ENCODE measurements around the gene SERPINE3.

The SERPINE3 gene

GRCh38 chr13:51326777-51327176 lies 12.7 kb upstream of the SERPINE3 start:
- no peak for DNase-seq (ENCODE audit: low read depth)
- H3K4me3 ChIP-seq (replicated peaks; ENCODE audit: low read depth, low read length): no peak overlapping the region
- TF ChIP-seq, protein P1, sequence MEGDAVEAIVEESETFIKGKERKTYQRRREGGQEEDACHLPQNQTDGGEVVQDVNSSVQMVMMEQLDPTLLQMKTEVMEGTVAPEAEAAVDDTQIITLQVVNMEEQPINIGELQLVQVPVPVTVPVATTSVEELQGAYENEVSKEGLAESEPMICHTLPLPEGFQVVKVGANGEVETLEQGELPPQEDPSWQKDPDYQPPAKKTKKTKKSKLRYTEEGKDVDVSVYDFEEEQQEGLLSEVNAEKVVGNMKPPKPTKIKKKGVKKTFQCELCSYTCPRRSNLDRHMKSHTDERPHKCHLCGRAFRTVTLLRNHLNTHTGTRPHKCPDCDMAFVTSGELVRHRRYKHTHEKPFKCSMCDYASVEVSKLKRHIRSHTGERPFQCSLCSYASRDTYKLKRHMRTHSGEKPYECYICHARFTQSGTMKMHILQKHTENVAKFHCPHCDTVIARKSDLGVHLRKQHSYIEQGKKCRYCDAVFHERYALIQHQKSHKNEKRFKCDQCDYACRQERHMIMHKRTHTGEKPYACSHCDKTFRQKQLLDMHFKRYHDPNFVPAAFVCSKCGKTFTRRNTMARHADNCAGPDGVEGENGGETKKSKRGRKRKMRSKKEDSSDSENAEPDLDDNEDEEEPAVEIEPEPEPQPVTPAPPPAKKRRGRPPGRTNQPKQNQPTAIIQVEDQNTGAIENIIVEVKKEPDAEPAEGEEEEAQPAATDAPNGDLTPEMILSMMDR (IDR thresholded peaks at IDR 0.05; ENCODE audit: low read length, missing control alignments): no peak

DNA sequence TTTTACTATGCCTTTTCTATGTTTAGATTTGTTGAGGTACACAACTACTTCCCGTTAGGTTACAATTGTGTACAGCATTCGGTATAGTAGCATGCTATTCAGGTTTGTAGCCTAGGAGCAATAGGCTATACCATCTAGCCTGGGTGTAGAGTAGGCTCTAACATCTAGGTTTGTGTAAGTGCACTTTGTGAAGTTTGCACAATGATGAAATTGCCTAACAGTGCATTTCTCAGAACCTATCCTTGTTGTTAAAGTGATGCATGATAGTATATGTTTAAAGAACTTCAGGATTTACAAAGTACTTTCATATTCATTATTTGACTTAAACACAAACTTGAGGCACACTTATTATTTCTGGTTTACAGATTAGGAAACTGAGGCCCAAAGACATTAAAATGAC lies 11.5 kb upstream of the SERPINE3 start:
- TF ChIP-seq, protein P1 (IDR thresholded peaks at IDR 0.05; ENCODE audit: low read length, missing control alignments): no peak
- H3K4me3 ChIP-seq (replicated peaks; ENCODE audit: low read depth, low read length): no peak overlapping the region
- no peak for DNase-seq (ENCODE audit: low read depth)

GRCh38 chr13:51328488-51328887 lies 11.0 kb upstream of the SERPINE3 start:
- no peak overlapping the region for H3K4me3 ChIP-seq (replicated peaks; ENCODE audit: low read depth, low read length)
- DNase-seq (ENCODE audit: low read depth): no peak
- TF ChIP-seq, protein P1 (IDR thresholded peaks at IDR 0.05; ENCODE audit: low read length, missing control alignments): no peak

- H3K4me3 ChIP-seq (replicated peaks; ENCODE audit: low read depth, low read length): no peak overlapping the region
- TF ChIP-seq, protein P1 (IDR thresholded peaks at IDR 0.05; ENCODE audit: low read length, missing control alignments): no peak
- no peak for DNase-seq (ENCODE audit: low read depth)
Observed at GRCh38 chr13:51329606-51330005, 9.9 kb upstream of the SERPINE3 start.

DNA sequence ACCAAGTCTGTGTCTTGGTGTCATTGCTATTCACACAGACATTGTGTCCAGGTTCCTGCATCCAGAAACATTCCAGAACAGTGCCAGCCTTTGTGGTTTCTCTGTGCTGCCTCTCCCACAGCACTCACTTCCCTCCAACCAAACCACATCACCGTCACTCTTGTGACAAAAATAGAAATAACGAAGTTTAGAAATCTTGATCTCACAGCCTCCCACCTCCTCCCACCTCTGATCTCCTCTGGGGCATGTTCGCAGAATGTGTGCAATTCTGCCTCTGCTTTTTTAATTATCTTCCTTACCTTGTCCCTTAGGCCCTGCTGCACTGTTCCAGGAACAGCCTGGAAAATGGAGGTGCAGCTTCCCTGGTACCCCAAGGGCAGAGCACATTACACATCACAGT lies 8.7 kb upstream of the SERPINE3 start:
- DNase-seq (ENCODE audit: low read depth): peak; percentile 70
- TF ChIP-seq, protein P1 (IDR thresholded peaks at IDR 0.05; ENCODE audit: low read length, missing control alignments): no peak
- no peak overlapping the region for H3K4me3 ChIP-seq (replicated peaks; ENCODE audit: low read depth, low read length)

DNA sequence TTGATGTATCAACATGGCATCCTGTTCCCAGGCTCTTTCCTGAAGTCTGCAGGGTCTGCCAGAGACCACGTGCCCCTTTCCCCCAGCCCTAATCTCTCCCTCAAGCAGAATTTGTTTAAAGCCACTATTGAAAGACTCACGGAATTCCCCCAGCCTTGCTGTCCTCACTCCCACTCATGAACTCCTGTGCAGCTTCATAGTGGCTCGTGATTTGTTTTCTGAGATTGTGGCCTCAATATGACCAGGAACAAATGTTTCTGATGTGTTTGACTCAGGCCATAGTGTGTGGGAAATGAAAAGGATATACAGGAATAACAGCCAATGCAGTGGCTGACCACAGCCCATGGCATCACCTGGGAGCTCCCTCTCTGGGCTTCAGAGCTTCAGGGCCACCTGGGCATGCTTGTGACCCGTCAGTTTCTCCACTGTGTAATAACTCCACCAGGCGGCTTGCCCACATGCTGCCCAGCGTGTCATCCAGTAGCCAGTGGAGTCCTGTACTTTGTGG lies 8.1 kb upstream of the SERPINE3 start:
- peak; percentile 39 for DNase-seq (ENCODE audit: low read depth)
- TF ChIP-seq, protein P1 (IDR thresholded peaks at IDR 0.05; ENCODE audit: low read length, missing control alignments): no peak
- H3K4me3 ChIP-seq (replicated peaks; ENCODE audit: low read depth, low read length): no peak overlapping the region

DNA sequence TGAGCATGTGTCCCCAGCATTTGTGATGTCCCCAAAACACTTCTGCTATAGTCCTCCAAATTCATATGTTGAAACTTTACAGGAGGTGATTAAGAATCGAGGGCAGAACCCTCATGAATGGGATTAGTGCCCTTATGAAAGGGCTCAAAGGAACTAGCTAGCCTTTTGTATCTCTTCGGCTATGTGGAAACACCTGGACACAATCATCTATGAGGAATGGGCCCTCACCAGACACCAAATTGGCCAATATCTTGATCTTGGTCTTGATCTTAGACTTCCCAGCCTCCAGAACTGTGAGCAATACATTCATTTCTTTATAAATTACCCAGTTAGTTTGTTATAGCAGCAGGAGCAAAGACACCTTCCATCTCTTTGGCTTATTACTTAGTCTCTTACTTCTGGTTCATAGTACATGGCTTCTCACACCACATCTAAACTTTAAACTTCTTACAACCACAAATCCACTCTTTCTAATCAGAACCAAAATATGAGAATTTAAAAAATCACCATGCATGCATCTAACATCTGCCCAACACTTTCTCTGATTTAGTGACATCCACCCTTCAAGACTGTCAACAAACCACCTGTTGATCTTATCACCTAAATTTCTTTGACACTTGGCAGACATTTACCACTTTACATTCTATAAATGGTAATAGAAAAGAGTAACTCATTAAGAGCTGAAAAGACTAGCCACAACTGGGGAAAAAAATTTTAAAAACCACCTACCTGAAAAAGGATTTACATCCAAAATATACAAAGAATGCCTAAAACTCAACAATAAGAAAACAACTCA lies 6.7 kb upstream of the SERPINE3 start:
- no peak overlapping the region for H3K4me3 ChIP-seq (replicated peaks; ENCODE audit: low read depth, low read length)
- TF ChIP-seq, protein P1 (IDR thresholded peaks at IDR 0.05; ENCODE audit: low read length, missing control alignments): no peak
- no peak for DNase-seq (ENCODE audit: low read depth)

Data from fibroblast of pulmonary artery (primary cell).